NCI-H2196 treated with DMSO at 0.1 percent for 48 hours (cell line): ENCODE data around the gene MYO18A.
"Not testable (repeated sequence)": the region's sequence is repeated elsewhere in the genome, so short reads cannot be mapped to it uniquely, and the experiment has no call there.

Experiments used
- DNase-seq: peaks from one replicate; lab custom pipeline; 2025; ENCODE audit not compliant: unreplicated experiment; lab: John Stamatoyannopoulos, UW

The MYO18A gene

GRCh38 chr17:29180034-29180787 lies at the start of gene MYO18A:
MYO18A (minus strand) TSS chr17:29180398; CDS start chr17:29166940, 13,458 bp downstream.
- peak; percentile 23 for DNase-seq

GRCh38 chr17:29225396-29225795 lies 45.2 kb upstream of the MYO18A start:
- DNase-seq = no peak

GRCh38 chr17:29221338-29221737 lies 41.1 kb upstream of the MYO18A start:
- DNase-seq = not testable (repeated sequence)

- DNase-seq = no peak
Observed at GRCh38 chr17:29219378-29220047, 39.3 kb upstream of the MYO18A start.

- DNase-seq = no peak
Observed at GRCh38 chr17:29216856-29217255, 36.7 kb upstream of the MYO18A start.

GRCh38 chr17:29216181-29216580 lies 36.0 kb upstream of the MYO18A start:
- no peak for DNase-seq

GRCh38 chr17:29215717-29216116 lies 35.5 kb upstream of the MYO18A start:
- DNase-seq = no peak

GRCh38 chr17:29215174-29215573 lies 35.0 kb upstream of the MYO18A start:
- no peak for DNase-seq

GRCh38 chr17:29214215-29215146 lies 34.3 kb upstream of the MYO18A start:
- no peak for DNase-seq

- no peak for DNase-seq
Observed at GRCh38 chr17:29212681-29213121, 32.5 kb upstream of the MYO18A start.

GRCh38 chr17:29212094-29212631 lies 32.0 kb upstream of the MYO18A start:
- no peak for DNase-seq

- DNase-seq = no peak
Observed at GRCh38 chr17:29210879-29211278, 30.7 kb upstream of the MYO18A start.

GRCh38 chr17:29209073-29209472 lies 28.9 kb upstream of the MYO18A start:
- no peak for DNase-seq

GRCh38 chr17:29207975-29208374 lies 27.8 kb upstream of the MYO18A start:
- DNase-seq = no peak

- DNase-seq = no peak
Observed at GRCh38 chr17:29205047-29205446, 24.8 kb upstream of the MYO18A start.

GRCh38 chr17:29204068-29204804 lies 24.0 kb upstream of the MYO18A start:
- DNase-seq = not testable (repeated sequence)

- no peak for DNase-seq
Observed at GRCh38 chr17:29197516-29198272, 17.5 kb upstream of the MYO18A start.

- no peak for DNase-seq
Observed at GRCh38 chr17:29196769-29197515, 16.7 kb upstream of the MYO18A start.
